Activated CD8-positive, alpha-beta memory T cell treated with anti-CD3 and anti-CD28 coated beads, Interleukin-2, amount 50 U/mL, for 24 hours (primary cell): ENCODE results near the gene EPHB3.

Experiments
- DNase-seq: peaks from one replicate; pipeline ENCODE4 v3.0.0-alpha.2; 2020; ENCODE audit errors: extremely low read depth

The EPHB3 gene

GRCh38 chr3:184561061-184561912 lies at the start of gene EPHB3:
Gene EPHB3 (plus strand): TSS chr3:184561785. CDS start chr3:184562236, 451 bp downstream.
- peak; percentile 88 for DNase-seq

- no peak for DNase-seq
These were observed 49.0 kb upstream of the EPHB3 start for GRCh38 chr3:184512621-184513020.

GRCh38 chr3:184513276-184514170 lies 48.1 kb upstream of the EPHB3 start:
- peak; percentile 51 for DNase-seq

- no peak for DNase-seq
These were observed 47.5 kb upstream of the EPHB3 start for GRCh38 chr3:184514171-184514490.

- DNase-seq: no peak
These were observed 37.6 kb upstream of the EPHB3 start for GRCh38 chr3:184523825-184524615.

- DNase-seq: no peak
These were observed 36.6 kb upstream of the EPHB3 start for GRCh38 chr3:184524981-184525336.

- no peak for DNase-seq
These were observed 36.1 kb upstream of the EPHB3 start for GRCh38 chr3:184525337-184526087.

GRCh38 chr3:184526088-184526433 lies 35.5 kb upstream of the EPHB3 start:
- no peak for DNase-seq

- DNase-seq: no peak
These were observed 29.8 kb upstream of the EPHB3 start for GRCh38 chr3:184531626-184532280.

- no peak for DNase-seq
These were observed 28.4 kb upstream of the EPHB3 start for GRCh38 chr3:184532940-184533732.

GRCh38 chr3:184537885-184538665 lies 23.5 kb upstream of the EPHB3 start:
- no peak for DNase-seq

- DNase-seq: no peak
These were observed 22.7 kb upstream of the EPHB3 start for GRCh38 chr3:184538666-184539431.

- no peak for DNase-seq
These were observed 21.7 kb upstream of the EPHB3 start for GRCh38 chr3:184539801-184540435.

GRCh38 chr3:184540777-184541681 lies 20.6 kb upstream of the EPHB3 start:
- peak; percentile 31 for DNase-seq

- no peak for DNase-seq
These were observed 19.6 kb upstream of the EPHB3 start for GRCh38 chr3:184541886-184542562.

GRCh38 chr3:184542577-184542976 lies 19.0 kb upstream of the EPHB3 start:
- no peak for DNase-seq
